Mesenchymal stem cell (in vitro differentiated cells and primary cell): ENCODE measurements around the gene CFAP410.
A peak's percentile ranks its signal among the peaks of the same experiment; 100 is the strongest.

Experiments
- DNase-seq: peaks from one replicate; pipeline ENCODE4 v3.0.0-alpha.2; 2013
- H2AFZ ChIP-seq: one replicate; pipeline ENCODE4 v1.6.1; 2013; ENCODE audit warnings: low read depth, mild to moderate bottlenecking, control low read depth, inconsistent platforms, low read length, moderate library complexity
- H2AK5ac ChIP-seq: 2 replicates; pipeline ENCODE4 v1.6.1; 2013; ENCODE audit warnings: low read length, moderate library complexity, mild to moderate bottlenecking, inconsistent platforms; ENCODE audit not compliant: severe bottlenecking
- H2BK120ac ChIP-seq: one replicate; pipeline ENCODE4 v1.6.1; 2013; ENCODE audit warnings: low read depth, mild to moderate bottlenecking, inconsistent platforms, low read length, moderate library complexity
- H2BK12ac ChIP-seq, 2 experiments: one replicate each; pipeline ENCODE4 v1.6.1; 2013; ENCODE audit warnings: inconsistent platforms in 2 of 2, low read length in 2 of 2, mild to moderate bottlenecking in 2 of 2, moderate library complexity in 2 of 2, control low read depth in 1 of 2
- H2BK15ac ChIP-seq: one replicate; pipeline ENCODE4 v1.6.1; 2013; ENCODE audit warnings: mild to moderate bottlenecking, low read depth, inconsistent platforms; ENCODE audit not compliant: poor library complexity, severe bottlenecking
- H2BK5ac ChIP-seq: 2 replicates; pipeline ENCODE4 v1.6.1; 2013; ENCODE audit warnings: low read depth, mild to moderate bottlenecking, low read length, control low read depth, inconsistent platforms; ENCODE audit not compliant: poor library complexity, severe bottlenecking
- H3K14ac ChIP-seq, 2 experiments: one replicate each; pipeline ENCODE4 v1.6.1; 2013; ENCODE audit warnings: inconsistent platforms in 2 of 2, low read length in 2 of 2, control low read depth in 1 of 2, mild to moderate bottlenecking in 1 of 2, moderate library complexity in 1 of 2
- H3K18ac ChIP-seq, 2 experiments: one replicate each; pipeline ENCODE4 v1.6.1; 2013; ENCODE audit warnings: inconsistent platforms in 2 of 2, low read length in 2 of 2, control low read depth in 1 of 2, low read depth in 1 of 2, mild to moderate bottlenecking in 1 of 2
- H3K23ac ChIP-seq, 2 experiments: one replicate each; pipeline ENCODE4 v1.6.1; 2013; ENCODE audit warnings: inconsistent platforms in 2 of 2, low read length in 2 of 2, mild to moderate bottlenecking in 2 of 2, moderate library complexity in 2 of 2, control low read depth in 1 of 2
- H3K27ac ChIP-seq: 2 replicates; pipeline ENCODE4 v1.5.1; 2013; ENCODE audit warnings: mild to moderate bottlenecking, moderate library complexity, low read length, control low read depth, inconsistent platforms; ENCODE audit not compliant: poor library complexity, severe bottlenecking
- H3K27me3 ChIP-seq, 2 experiments: 2 replicates each; pipeline versions ENCODE4 v1.6.1 to v1.7.0; 2013; ENCODE audit warnings: low read length in 2 of 2, mild to moderate bottlenecking in 2 of 2, moderate library complexity in 2 of 2, control low read depth in 1 of 2, inconsistent platforms in 1 of 2; ENCODE audit not compliant: control insufficient read depth in 1 of 2, insufficient read depth in 1 of 2
- H3K36me3 ChIP-seq, 2 experiments: 2 replicates each; pipeline versions ENCODE4 v1.6.1 to v1.7.0; 2013; ENCODE audit warnings: low read length in 2 of 2, control low read depth in 1 of 2, inconsistent platforms in 1 of 2, low read depth in 1 of 2, mild to moderate bottlenecking in 1 of 2; ENCODE audit not compliant: insufficient read depth in 2 of 2, control insufficient read depth in 1 of 2
- H3K4ac ChIP-seq, 2 experiments: one replicate each; pipeline ENCODE4 v1.6.1; 2013; ENCODE audit warnings: inconsistent platforms in 2 of 2, low read length in 2 of 2, mild to moderate bottlenecking in 2 of 2, moderate library complexity in 2 of 2, control low read depth in 1 of 2, low read depth in 1 of 2
- H3K4me1 ChIP-seq: 2 replicates; pipeline ENCODE4 v1.6.1; 2013; ENCODE audit warnings: low read depth, low read length, control low read depth; ENCODE audit not compliant: control insufficient read depth, insufficient read depth
- H3K4me2 ChIP-seq: 2 replicates; pipeline ENCODE4 v1.6.1; 2013; ENCODE audit warnings: low read length, mild to moderate bottlenecking, inconsistent platforms; ENCODE audit not compliant: poor library complexity, severe bottlenecking
- H3K4me3 ChIP-seq, 2 experiments: 2 replicates each; pipeline versions ENCODE4 v1.5.1 to v1.7.0; 2013; ENCODE audit warnings: low read length in 2 of 2, mild to moderate bottlenecking in 2 of 2, control low read depth in 1 of 2, low read depth in 1 of 2; ENCODE audit not compliant: insufficient read depth in 1 of 2
- H3K79me1 ChIP-seq: replicated peaks from 2 replicates; pipeline ENCODE4 v1.6.1; 2013; ENCODE audit warnings: mild to moderate bottlenecking, control low read depth, low read length, inconsistent platforms; ENCODE audit not compliant: poor library complexity, severe bottlenecking
- H3K9ac ChIP-seq: 2 replicates; pipeline ENCODE4 v1.7.0; 2013; ENCODE audit warnings: mild to moderate bottlenecking, low read length, moderate library complexity
- H3K9me3 ChIP-seq: 2 replicates; pipeline ENCODE4 v1.7.0; 2013; ENCODE audit warnings: mild to moderate bottlenecking, low read length; ENCODE audit not compliant: control insufficient read depth
- H4K8ac ChIP-seq: one replicate; pipeline ENCODE4 v1.6.1; 2013; ENCODE audit warnings: inconsistent platforms, mild to moderate bottlenecking, low read length, moderate library complexity
- H4K91ac ChIP-seq: one replicate; pipeline ENCODE4 v1.6.1; 2013; ENCODE audit warnings: mild to moderate bottlenecking, low read length, inconsistent platforms
- WGBS: methylation state at CpG from one replicate; pipeline ENCODE4 v1.1.7; 2013; ENCODE audit warnings: mixed read lengths; 5-methylcytosine and 5-hydroxymethylcytosine counted together

Gene CFAP410

GRCh38 chr21:44306936-44307704 lies 32.1 kb downstream of the CFAP410 start:
- peaks cover 34% of the 10 kb centered on the region for H3K4me1 ChIP-seq
- H2BK15ac ChIP-seq: no peak overlapping the region
- H2AK5ac ChIP-seq: no peak overlapping the region
- H3K79me1 ChIP-seq: peaks cover 36% of the 10 kb centered on the region
- peaks cover 31 to 59% of the 10 kb centered on the region in 2 experiments for H3K36me3 ChIP-seq
- no peak overlapping the region for H4K8ac ChIP-seq
- no peak overlapping the region for H3K18ac ChIP-seq
- H2AFZ ChIP-seq: no peak overlapping the region
- no peak overlapping the region for H4K91ac ChIP-seq
- no peak overlapping the region for H3K27ac ChIP-seq
- H2BK5ac ChIP-seq: no peak overlapping the region
- no peak for DNase-seq
- no peaks in the 10 kb centered on the region for H3K9me3 ChIP-seq
- H3K4ac ChIP-seq: no peak overlapping the region
- H3K14ac ChIP-seq: no peak overlapping the region
- no peaks in the 10 kb centered on the region for H3K27me3 ChIP-seq
- H2BK120ac ChIP-seq: no peak overlapping the region
- H3K23ac ChIP-seq: no peak overlapping the region
- no peak overlapping the region for H3K4me3 ChIP-seq
- no peak overlapping the region for H3K9ac ChIP-seq
- WGBS: 96% methylated on average over 21 of the region's 21 CpGs
- H2BK12ac ChIP-seq: no peak overlapping the region
- H3K4me2 ChIP-seq: no peak overlapping the region

- Histone ChIP-seq H3K27me3 (no peaks in the 10 kb centered on the region), H4K91ac (no peak overlapping the region), H3K9me3 (no peaks in the 10 kb centered on the region), H4K8ac (no peak overlapping the region), H3K9ac (no peak overlapping the region), H2AFZ (no peak overlapping the region), H3K4ac (no peak overlapping the region), H3K18ac (no peak overlapping the region), H2BK15ac (no peak overlapping the region), H2BK12ac (no peak overlapping the region), H3K4me3 (no peak overlapping the region), H2AK5ac (no peak overlapping the region), H3K4me1 (peaks cover 48% of the 10 kb centered on the region), H2BK120ac (no peak overlapping the region), H3K27ac (no peak overlapping the region), H3K79me1 (peaks cover 46% of the 10 kb centered on the region), H2BK5ac (no peak overlapping the region), H3K36me3 (peaks cover 19 to 51% of the 10 kb centered on the region in 2 experiments), H3K14ac (no peak overlapping the region), H3K4me2 (no peak overlapping the region), H3K23ac (no peak overlapping the region)
- DNase-seq: no peak
- 84% methylated on average over 9 of the region's 9 CpGs for WGBS
Measured at GRCh38 chr21:44305691-44306090, 33.5 kb downstream of the CFAP410 start.

- H4K91ac ChIP-seq: no peak overlapping the region
- peaks cover 50% of the 10 kb centered on the region for H3K4me1 ChIP-seq
- peaks cover 16 to 43% of the 10 kb centered on the region in 2 experiments for H3K36me3 ChIP-seq
- H3K27me3 ChIP-seq: no peaks in the 10 kb centered on the region
- no peak overlapping the region for H3K27ac ChIP-seq
- no peaks in the 10 kb centered on the region for H3K9me3 ChIP-seq
- H3K9ac ChIP-seq: no peak overlapping the region
- no peak overlapping the region for H3K4me3 ChIP-seq
- no peak overlapping the region for H2BK120ac ChIP-seq
- H3K23ac ChIP-seq: no peak overlapping the region
- no peak overlapping the region for H3K18ac ChIP-seq
- H2BK12ac ChIP-seq: no peak overlapping the region
- peak overlapping the region in 1 of 2 experiments; percentile 24 for H3K4ac ChIP-seq
- H3K14ac ChIP-seq: no peak overlapping the region
- 56% methylated on average over 8 of the region's 8 CpGs for WGBS
- H3K4me2 ChIP-seq: no peak overlapping the region
- no peak overlapping the region for H2AK5ac ChIP-seq
- no peak overlapping the region for H2AFZ ChIP-seq
- peak; percentile 57 for DNase-seq
- H2BK5ac ChIP-seq: no peak overlapping the region
- H3K79me1 ChIP-seq: peaks cover 47% of the 10 kb centered on the region
- H4K8ac ChIP-seq: no peak overlapping the region
- no peak overlapping the region for H2BK15ac ChIP-seq
Measured at GRCh38 chr21:44304877-44305293, 34.3 kb downstream of the CFAP410 start.

GRCh38 chr21:44304011-44304616 lies 35.1 kb downstream of the CFAP410 start:
- H4K8ac ChIP-seq: peak overlapping the region; percentile 5
- H4K91ac ChIP-seq: peak overlapping the region; percentile 12
- H2BK12ac ChIP-seq: no peak overlapping the region
- H3K36me3 ChIP-seq: peaks cover 16 to 35% of the 10 kb centered on the region in 2 experiments
- H2BK5ac ChIP-seq: no peak overlapping the region
- peak overlapping the region; percentile 38 for H2AK5ac ChIP-seq
- no peak overlapping the region for H3K18ac ChIP-seq
- peak overlapping the region in 1 of 2 experiments; percentile 73 for H3K14ac ChIP-seq
- no peak overlapping the region for H2AFZ ChIP-seq
- no peak overlapping the region for H3K4ac ChIP-seq
- no peak overlapping the region for H2BK120ac ChIP-seq
- H3K9ac ChIP-seq: no peak overlapping the region
- no peaks in the 10 kb centered on the region for H3K27me3 ChIP-seq
- no peak overlapping the region for H3K23ac ChIP-seq
- WGBS: 92% methylated on average over 12 of the region's 16 CpGs
- no peaks in the 10 kb centered on the region for H3K9me3 ChIP-seq
- H3K27ac ChIP-seq: no peak overlapping the region
- no peak for DNase-seq
- peak overlapping the region; percentile 31 for H2BK15ac ChIP-seq
- H3K4me1 ChIP-seq: peaks cover 55% of the 10 kb centered on the region
- no peak overlapping the region for H3K4me2 ChIP-seq
- peaks cover 43% of the 10 kb centered on the region for H3K79me1 ChIP-seq
- no peak overlapping the region for H3K4me3 ChIP-seq
